ENCODE measurements around the gene OR6N2.

GRCh38 chr1:158801396-158801795 lies 20.4 kb upstream of the OR6N2 start:
- no peak for TF ChIP-seq POLR2AphosphoS5 (IDR thresholded peaks at IDR 0.05)
- TF ChIP-seq CTCF (IDR thresholded peaks at IDR 0.05), result no peak
- no peak for TF ChIP-seq EP300 (IDR thresholded peaks at IDR 0.05)
- TF ChIP-seq POLR2A (IDR thresholded peaks at IDR 0.05), result no peak

All from suprapubic skin (tissue), 4 donors.